Islet of Langerhans (tissue), 1 donor: ENCODE measurements around the gene SPTLC3.
"Not testable (repeated sequence)": the region's sequence is repeated elsewhere in the genome, so short reads cannot be mapped to it uniquely, and the experiment has no call there.

Source experiments
- FAIRE-seq: peaks from one replicate; lab custom pipeline; 2011; peaks lifted over from hg19 to GRCh38; lab: Jason Lieb, UNC

SPTLC3 gene

DNA sequence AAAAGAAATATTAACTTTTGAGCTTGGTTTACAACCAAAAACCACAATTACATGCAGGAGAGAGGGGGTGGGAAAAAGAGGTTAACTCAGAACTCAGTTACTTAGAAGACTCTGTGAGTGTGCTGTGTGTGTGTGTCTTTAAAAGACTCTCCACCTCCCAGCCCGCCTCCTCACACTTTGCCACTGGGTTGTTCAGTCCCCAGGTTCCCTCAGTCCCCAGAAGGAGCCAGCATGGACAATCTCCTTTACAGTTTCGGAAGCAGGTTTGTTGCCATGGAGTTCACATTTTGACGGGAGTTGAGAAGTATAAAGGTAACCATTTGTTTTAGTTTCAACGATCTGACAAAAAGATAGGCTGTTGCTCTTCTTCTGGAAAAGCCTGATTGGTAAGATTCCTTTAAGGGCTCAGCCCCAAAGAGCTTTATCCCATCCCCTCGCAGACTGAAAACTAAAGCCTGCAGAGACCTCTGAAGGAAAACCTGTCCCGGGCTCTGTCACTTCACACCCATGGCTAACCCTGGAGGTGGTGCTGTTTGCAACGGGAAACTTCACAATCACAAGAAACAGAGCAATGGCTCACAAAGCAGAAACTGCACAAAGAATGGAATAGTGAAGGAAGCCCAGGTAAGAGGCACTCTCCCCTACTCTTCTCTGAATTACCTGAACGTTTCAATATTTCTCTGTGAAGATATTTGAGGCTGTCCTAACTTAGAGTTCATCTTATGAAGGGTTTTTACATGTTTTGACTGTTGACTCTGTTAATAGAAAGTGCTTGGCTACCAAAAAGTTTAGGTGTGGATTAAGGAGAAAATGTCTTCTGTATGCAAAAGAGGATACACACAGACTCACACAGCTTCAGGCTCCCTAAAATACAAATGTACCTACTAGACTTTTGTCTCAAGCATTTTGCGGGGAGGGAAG is at the start of gene SPTLC3:
TSS of gene SPTLC3 (plus strand) at position 212 of the 921 bp plus-strand sequence. CDS start at position 508, 296 bp downstream.
- FAIRE-seq: peak; percentile 24

DNA sequence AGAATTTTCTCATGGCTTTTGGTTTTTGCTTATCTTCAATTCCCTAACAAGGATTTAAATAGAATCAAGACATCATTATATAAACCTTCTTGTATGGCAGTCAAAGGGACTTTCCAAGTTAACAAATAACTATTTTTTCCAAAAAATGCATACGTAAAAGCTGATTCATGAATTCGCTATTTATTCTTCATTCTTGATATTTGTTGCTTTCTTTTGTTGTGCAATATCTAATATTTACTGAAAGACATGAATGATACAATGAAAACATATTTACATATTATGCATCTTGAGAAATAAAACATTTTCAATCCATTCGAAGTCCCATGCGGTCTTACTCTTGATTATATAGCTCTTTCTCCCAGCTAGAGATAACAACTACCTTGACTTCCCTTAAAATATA is 47.0 kb upstream of the SPTLC3 start:
- FAIRE-seq: no peak

DNA sequence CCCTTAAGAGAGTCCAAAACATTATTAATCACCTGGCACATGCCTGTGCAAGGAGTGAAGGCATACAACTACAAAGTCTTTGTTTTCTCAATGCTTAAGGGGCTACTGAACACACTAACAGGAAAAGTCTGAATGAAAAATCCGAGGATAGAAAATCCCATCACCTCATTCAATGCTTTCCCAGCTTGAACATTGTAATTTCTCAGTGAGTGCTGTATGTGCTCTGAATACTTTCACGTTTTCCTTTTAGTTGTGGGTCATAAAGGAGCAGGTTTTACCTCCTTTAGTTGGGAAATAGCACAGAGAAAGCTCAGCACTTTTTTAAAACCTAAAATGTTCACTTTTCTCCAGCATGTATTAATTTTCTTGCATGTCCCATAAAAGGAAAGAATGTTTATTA is 45.9 kb upstream of the SPTLC3 start:
- FAIRE-seq: no peak

DNA sequence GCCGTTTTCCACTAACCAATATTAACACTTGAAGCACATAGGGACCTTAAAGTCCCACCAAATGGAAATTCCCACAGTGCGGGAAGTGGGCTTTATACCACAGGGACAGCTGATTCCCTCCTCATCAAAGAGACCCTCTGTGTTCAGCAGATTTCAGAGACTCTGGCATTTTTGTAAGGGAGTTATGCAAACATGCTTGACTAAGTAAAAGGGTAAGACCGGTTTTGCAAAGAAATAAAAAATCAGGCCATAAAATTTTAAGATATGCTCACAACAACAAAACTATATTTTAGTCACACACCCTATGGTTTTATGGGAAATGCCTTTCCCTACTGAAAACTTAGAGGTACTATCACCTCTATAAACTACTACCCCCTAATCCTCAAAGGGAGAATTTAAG is 45.4 kb upstream of the SPTLC3 start:
- no peak for FAIRE-seq

DNA sequence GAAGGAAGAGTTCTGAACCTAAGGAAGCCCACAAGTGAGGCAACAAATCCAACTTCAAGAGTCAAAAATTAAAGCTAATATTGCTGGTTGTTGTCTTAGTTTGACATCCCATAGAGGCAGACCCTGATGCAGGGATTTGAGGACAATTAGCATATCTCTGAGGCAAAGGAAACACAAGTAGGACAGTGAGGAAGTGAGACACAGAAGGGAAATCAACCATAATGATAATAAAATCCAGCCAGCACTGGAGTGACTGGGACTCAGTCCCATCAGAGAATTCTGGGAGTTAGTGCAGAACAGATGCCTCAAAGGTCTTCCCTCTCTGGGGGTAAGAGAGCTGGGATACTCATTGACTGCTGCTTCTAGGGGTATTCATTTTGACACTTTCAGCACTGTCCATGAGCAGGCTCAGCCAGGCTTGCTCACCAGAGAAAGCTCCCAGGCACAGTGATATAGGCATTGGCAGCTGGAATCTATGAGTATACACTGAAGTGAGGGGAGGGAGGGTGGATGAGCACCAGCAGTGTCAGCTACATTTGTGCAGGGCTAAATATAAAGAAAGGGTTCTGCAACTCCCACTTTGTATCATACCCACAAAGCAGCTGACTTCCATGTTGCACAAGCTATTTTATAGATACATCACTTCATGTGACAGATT is 43.4 kb upstream of the SPTLC3 start:
- no peak for FAIRE-seq

DNA sequence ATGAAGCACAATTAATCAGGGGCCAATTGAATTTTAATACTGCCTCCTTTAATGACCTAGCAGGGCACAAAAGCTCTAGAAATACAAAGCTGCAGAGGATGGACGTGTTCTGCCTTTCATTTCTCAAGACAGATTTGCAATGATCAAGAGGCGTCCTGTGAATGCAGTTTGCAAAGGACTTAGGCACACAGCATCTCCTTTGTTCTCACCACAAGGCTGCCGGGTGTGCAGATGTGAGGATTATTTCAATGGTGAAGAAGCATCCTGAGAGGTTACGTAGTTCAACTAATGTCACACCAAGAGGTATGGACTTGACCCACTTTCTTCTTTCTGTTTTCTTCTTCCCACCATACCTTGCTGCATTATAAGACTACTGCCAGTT is 42.9 kb upstream of the SPTLC3 start:
- FAIRE-seq: no peak

DNA sequence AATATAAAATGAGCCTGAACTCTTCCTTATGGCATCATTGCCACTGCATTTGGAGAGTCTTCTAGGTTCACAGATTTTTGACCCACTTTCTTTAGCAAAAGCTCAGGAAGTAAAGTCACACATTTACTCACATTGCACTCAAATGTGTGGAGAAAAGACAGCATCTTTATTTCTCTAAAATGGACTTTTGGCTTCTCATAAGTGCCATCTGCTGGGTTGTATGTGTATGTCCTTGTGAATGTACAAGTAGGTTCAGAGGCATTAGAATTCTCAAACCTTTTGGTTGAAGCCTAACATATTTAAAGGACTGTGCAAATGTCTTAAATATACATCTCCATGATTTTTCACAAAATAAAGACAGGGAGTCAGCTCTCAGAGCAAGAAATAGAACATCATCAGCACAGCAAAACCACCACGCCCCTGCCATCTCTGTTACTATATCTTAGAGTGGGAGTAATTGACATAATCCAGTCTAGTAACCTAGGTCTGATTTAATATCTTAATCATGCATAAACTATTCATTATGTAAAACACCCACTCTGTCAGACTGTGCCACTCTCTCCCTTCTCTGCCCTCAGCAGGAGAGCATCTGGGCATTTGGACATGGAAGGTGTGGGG is 42.2 kb upstream of the SPTLC3 start:
- FAIRE-seq: peak; percentile 60

DNA sequence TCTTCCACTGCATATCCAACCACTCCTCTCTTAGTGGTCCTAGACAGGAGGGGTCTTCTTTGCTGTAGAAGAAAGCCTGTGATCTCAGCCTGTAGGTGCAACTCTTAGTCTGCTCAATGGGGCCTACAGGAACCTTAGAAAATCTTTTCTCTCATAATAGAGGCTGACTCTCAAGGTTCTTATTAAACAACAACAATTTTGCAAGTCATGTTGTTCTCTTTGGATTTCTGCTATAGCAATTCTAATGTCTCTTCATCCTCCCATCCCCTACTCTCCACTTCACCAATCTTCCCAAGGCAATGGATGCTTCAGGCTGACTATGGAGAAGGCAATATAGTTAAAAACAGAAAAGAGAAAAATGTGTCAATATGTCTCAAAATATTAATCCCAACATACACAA is 40.8 kb upstream of the SPTLC3 start:
- no peak for FAIRE-seq

DNA sequence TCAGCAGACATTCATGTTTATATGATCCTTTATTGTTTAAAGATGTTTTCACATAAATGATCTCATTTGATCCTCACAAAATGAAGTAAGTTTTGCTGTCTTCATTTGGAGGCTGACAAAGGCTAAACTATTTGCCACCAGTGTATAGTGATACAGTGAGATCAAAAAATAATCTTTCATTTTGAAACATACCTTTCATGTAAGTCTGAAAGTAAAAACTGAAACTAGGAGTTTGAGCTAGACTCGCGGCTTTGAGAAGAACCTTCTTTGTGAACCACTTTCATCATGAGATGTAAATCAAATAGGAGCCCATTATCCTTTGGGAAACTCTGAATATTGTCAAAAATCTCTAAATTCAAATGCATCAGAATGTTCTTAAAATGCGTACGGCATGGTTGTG is 40.3 kb upstream of the SPTLC3 start:
- no peak for FAIRE-seq

DNA sequence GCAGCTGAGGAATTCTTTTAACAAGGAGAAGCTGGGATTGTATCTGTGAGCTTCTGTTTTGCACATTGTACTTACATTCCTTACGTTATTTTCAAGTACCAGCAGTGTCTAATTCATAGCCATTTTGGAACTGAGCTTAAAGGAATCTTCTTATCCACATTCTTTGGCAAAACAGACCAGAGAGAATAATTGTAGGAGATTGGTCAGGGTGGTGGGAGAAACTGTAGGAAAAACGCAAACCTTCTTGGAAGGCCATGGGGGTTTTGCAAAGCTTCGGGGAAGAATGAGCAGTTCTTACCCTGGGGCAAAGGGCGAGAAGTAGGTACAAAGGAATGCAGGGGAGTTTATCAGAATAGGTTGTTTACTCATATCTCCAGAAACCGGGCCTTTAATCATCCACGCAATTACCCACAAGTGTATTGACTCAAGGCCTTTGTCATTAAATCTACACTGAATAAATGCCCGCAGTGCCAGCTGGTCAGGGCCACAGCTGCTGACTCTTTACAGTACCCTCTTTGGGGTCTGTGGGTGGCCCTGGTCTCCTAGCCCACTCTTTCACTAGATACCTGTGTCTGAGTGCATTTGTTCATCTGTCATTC is 39.6 kb upstream of the SPTLC3 start:
- no peak for FAIRE-seq

DNA sequence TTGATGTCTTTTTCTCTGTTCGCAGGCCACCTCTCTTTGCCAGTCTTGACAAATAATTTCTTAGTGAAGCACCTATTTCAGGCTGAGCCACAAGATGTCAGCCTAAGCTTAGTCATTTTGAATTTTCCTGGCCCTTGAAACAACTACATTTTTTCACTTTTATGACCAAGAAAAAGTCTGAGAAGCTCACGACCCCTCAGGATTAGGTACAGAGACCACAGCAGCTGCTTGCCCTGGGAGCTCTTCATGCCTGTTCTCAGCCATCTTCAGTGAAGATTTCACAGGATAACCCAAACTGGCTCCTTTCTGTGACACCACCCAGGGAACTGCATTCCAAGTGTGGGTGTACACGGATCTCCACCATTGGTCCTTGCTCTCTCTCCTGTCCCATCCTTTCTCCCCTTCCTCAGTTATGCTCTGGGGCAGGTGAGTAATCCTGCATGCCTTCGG is 38.4 kb upstream of the SPTLC3 start:
- FAIRE-seq: no peak

DNA sequence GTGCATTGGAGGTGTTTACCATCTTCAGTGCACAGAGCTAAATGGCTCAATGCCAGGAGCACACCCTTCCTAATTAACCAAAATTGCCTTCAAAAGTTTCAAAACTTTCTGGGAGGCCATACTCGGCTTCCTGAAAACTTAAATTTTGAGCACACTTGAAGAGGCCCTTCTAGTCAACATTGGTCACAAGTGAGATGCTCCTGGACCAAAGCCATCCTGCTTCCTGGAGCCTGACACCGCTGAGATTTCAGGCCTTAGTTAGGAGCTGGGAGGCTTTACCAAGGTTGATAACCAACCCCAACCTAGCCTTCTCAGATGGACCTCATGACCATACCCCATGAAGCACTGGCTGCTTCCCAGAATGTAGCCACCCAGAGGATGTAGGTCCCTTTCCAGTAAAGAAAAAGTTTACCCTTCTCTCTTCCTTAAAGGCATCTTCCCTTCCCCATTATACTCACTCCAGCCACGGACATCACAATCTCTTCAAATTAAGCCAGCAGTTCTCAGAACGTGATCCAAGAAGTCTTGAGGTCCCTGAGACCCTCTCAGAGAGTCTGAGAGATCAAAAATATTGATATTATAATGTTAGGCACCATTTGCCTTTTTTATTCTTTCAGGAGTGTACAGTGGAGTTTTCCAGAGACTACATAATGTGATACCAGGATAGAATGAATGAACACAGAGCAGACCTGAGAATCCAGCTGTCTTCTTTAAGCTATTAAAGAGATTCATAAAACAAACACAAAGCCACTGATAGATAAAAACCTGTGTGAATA is 32.8 kb upstream of the SPTLC3 start:
- no peak for FAIRE-seq

DNA sequence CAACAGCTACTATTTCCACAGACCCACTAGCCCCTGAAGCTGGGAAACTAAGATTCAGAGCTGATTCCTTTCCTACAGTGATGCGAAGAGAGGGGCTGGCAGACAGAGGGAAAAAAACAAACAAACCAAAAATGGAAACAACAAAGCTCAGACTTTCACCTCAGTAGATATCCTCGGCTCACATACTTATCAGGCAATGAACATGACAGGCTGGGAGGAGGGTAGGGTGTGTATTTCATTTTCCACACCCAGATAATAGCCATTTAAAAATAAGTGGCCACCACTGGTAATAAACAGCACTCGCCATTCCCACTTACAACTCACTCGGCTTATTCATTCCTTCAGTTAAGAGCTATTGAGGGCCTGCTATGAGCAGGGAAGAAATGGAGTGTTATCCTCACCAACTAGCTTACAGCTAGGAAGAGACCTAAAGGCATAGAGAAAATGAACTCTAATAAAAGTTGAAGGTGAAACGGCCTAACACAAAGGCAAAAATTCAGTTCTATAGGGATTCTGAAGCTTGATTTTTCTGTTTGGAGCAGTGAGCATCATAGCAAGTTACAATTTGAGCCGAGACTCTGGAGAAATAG is 32.0 kb upstream of the SPTLC3 start:
- FAIRE-seq: no peak

DNA sequence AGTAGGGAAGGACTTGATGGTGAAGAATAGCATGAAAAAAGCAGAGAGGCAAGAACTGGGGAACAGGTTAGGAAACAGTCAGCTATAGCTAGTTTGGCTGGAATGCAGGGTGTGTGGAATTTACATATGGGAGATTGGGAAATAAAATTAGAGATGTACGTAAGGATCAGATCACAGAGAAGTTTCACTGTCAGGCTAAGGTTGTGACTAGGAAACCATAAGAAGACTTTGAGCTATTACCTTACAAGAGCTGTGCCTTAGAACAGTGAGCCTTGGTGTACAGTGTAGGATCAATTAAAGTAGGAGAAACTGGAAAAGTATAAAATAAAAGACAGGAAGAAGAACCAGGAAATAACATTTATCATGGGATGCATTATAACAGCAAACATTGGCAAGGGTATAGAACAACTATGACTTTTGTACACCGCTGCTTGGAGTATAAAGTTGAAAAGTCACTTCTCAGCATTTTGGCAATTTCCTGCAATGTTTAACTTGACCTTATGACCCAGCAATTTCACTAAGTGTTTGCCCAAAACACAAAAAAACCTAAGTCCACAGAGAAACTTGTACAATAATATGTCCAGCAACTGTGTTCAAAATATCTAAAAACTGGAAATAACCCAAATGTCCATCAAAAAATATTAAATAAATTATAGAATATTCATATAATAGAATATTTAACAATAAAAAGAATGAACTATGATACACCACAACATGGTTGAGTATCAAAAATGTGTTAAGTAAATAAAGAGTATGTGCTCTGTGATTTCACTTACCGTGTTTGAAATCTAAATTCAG is 31.2 kb upstream of the SPTLC3 start:
- FAIRE-seq: no peak

DNA sequence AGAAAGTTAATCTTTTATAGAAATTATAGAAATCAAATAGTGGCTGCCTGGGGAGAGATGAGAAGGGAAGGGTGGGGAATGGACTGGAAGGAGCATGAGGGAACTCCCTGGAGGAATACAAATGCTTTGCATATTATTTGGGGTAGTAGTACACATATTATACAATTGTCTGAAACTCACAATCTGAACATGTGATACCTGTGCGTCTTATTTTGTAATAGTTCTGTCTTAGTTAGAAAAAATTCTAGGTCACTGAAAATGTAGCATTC is 30.7 kb upstream of the SPTLC3 start:
- FAIRE-seq: no peak

DNA sequence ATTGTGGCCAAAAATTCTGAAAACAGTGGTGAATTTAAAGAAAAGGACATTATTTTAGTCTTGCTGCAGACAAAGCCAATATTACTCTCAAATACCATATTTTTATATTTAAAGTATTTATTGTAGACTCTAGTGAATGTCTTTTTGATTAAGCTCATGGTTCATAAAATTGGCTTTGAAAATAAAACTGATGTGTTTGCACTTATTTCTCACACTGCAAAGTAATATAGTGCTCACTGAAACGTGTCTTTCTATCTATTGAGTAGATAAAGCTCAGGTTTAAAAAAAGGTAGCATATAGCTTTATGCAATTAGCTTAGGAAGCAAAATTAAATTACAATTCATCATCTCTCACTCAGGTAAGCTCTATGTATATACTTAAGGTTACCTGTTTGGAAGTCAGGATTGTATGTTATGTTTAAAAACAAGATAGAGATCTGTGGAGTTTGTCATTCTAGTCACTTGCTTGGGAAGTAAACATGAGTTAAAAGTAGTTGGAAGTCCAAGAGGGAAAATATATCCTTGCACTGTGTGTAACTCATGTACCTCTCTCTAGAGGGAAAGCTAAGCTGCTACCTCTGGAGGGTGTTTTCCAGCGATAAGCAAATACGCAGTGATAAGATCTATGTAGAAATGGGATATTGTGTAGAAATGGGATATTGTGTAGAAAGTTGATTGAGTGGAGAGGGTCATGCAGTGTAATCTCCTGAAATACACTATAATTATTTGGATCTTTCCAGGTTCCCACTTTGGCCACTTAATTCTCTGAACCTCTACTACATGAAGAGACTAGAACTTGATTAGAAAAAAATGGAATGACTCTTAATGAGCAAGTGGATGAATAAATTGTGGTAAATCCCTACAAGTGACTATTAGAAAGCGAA is 29.9 kb upstream of the SPTLC3 start:
- FAIRE-seq: no peak

DNA sequence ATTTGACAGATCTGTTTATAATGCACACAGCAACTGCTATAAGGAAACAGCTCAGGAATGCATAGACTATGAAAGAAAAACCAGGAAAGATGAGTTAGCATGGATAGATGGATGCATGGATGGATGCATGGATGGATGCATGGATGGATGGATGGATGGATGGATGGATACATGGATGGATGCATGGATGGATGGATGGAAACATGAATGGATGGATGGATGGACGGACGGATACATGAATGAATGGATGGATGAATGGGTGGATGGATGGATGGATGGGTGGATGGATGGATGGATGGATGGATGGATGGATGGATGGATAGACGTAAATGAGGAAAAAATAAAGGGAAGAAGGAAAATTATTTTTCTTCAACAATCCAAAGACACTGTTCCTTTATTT is 29.1 kb upstream of the SPTLC3 start:
- not testable (repeated sequence) for FAIRE-seq

DNA sequence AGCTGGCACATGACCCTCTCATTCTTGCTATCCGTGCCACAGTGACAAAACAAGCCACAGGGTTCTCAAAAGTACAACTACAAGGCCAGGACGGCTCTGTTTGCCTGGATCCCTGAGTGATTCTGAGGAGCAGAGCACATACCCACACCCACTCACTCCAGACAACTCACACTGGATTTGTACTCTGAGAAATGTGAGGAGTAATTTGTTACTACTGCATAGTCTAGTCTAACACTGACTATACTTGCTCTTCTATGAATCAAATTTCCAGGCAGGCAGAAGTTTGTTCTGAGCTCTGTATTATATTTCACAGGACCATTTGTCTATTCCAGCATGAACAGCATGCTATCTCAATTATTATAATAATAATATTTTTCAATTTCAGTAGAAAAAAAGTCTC is 26.7 kb upstream of the SPTLC3 start:
- no peak for FAIRE-seq

DNA sequence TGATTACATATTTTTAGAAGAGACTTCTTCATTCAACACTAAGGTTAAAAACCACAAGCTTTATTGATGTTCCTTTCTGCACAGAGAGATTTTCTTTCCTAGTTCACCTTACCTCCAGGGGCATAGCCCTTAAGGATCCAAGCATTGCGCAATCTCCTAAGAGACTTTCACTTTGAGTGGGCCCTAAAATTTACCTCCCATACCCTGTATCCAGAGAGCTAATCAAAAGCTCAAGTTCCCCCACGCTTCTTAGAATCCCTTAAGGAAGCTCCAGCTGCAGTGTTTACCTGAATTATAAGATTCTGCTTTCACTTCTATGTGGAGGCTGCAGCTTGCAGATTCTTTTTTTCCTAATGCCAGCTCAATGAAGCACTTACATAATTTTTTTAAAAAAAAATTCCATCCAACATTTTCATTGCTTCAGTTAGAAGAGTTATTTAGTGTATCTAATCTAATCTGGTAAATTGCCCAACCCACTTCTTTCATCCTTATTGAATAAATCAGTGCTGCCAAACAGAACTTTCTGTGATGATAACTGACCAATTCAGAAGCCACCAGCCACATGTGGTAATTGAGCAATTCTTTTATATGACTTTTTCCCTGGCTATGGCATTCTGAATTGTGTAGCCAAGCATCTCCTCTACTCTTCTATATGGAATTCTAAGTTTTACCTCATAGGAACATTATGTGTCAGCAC is 24.6 kb upstream of the SPTLC3 start:
- no peak for FAIRE-seq
